ENCODE data around the gene KPNA3. TPM values are rescaled to one million over a fixed set of nuclear protein-coding genes. Genes with fewer than 3 reads are reported as not detected.

KPNA3 gene
- total RNA-seq, 1 experiment from 2014 or later: 36.8 TPM

DNA sequence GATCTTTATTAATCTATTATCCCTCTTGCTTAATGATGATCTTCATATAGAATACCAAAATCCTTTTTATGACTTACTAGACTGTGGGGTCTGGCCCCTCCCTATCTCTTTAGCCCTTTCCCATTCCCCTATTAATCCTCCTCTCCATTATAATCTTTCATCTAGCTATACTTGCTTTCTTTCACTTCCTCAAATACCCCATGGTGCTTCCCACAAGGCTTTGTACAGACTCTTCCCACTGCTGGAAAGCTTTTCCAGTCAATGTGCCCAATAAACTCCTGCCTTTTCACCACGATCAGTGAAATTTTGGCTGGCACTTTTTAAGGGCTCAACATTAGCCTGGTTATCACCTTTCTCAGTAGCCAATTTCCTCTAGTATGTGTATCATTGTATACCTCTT, 98.0 kb downstream of the KPNA3 start:
- no peak overlapping the region for H3K4me3 ChIP-seq (ENCODE audit: low read depth in 2 of 2, low read length in 2 of 2)
- intact Hi-C loops (cut with micrococcal nuclease; ENCODE audit: unreplicated experiment): no loop called here
- no peaks in the 10 kb centered on the region for H3K27me3 ChIP-seq (ENCODE audit: control insufficient read depth, insufficient read depth, low read length)
- no TSS peak for BruUV-seq (replicated peaks)
- no peak for ATAC-seq
- ChIA-PET POLR2A (no interaction called here), CTCF (no interaction called here)
- H3K9me3 ChIP-seq (ENCODE audit: control insufficient read depth, insufficient read depth, low read depth, low read length): no peaks in the 10 kb centered on the region
- H3K4me1 ChIP-seq (ENCODE audit: control insufficient read depth, insufficient read depth, low read length): no peaks in the 10 kb centered on the region
- no peak for TF ChIP-seq TCF7L2 (IDR thresholded peaks at IDR 0.05; ENCODE audit: low read depth, low read length)
- TF ChIP-seq POLR2AphosphoS5 (IDR thresholded peaks at IDR 0.05; ENCODE audit: low read depth, low read length): no peak
- TF ChIP-seq SIN3A (IDR thresholded peaks at IDR 0.05; ENCODE audit: borderline replicate concordance, insufficient read depth, low read depth, low read length): no peak
- TF ChIP-seq, protein P1, sequence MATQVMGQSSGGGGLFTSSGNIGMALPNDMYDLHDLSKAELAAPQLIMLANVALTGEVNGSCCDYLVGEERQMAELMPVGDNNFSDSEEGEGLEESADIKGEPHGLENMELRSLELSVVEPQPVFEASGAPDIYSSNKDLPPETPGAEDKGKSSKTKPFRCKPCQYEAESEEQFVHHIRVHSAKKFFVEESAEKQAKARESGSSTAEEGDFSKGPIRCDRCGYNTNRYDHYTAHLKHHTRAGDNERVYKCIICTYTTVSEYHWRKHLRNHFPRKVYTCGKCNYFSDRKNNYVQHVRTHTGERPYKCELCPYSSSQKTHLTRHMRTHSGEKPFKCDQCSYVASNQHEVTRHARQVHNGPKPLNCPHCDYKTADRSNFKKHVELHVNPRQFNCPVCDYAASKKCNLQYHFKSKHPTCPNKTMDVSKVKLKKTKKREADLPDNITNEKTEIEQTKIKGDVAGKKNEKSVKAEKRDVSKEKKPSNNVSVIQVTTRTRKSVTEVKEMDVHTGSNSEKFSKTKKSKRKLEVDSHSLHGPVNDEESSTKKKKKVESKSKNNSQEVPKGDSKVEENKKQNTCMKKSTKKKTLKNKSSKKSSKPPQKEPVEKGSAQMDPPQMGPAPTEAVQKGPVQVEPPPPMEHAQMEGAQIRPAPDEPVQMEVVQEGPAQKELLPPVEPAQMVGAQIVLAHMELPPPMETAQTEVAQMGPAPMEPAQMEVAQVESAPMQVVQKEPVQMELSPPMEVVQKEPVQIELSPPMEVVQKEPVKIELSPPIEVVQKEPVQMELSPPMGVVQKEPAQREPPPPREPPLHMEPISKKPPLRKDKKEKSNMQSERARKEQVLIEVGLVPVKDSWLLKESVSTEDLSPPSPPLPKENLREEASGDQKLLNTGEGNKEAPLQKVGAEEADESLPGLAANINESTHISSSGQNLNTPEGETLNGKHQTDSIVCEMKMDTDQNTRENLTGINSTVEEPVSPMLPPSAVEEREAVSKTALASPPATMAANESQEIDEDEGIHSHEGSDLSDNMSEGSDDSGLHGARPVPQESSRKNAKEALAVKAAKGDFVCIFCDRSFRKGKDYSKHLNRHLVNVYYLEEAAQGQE (IDR thresholded peaks at IDR 0.05; ENCODE audit: insufficient read depth in 1 of 2, low read depth in 2 of 2, low read length in 1 of 2): no peak
- TF ChIP-seq, protein P2, sequence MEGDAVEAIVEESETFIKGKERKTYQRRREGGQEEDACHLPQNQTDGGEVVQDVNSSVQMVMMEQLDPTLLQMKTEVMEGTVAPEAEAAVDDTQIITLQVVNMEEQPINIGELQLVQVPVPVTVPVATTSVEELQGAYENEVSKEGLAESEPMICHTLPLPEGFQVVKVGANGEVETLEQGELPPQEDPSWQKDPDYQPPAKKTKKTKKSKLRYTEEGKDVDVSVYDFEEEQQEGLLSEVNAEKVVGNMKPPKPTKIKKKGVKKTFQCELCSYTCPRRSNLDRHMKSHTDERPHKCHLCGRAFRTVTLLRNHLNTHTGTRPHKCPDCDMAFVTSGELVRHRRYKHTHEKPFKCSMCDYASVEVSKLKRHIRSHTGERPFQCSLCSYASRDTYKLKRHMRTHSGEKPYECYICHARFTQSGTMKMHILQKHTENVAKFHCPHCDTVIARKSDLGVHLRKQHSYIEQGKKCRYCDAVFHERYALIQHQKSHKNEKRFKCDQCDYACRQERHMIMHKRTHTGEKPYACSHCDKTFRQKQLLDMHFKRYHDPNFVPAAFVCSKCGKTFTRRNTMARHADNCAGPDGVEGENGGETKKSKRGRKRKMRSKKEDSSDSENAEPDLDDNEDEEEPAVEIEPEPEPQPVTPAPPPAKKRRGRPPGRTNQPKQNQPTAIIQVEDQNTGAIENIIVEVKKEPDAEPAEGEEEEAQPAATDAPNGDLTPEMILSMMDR (IDR thresholded peaks at IDR 0.05): no peak
- in situ Hi-C loops (cut with HindIII; ENCODE audit: low pct_unique_long_range_greater_than_20kb, low sequenced_read_pairs): no loop called here
- no peak for DNase-seq (ENCODE audit: low read depth, low spot score)
- H3K36me3 ChIP-seq (ENCODE audit: control insufficient read depth, insufficient read depth, low read length): no peaks in the 10 kb centered on the region; the same call in 1 of the 2 replicates
- no peak overlapping the region for H3K27ac ChIP-seq (ENCODE audit: low read length)

DNA sequence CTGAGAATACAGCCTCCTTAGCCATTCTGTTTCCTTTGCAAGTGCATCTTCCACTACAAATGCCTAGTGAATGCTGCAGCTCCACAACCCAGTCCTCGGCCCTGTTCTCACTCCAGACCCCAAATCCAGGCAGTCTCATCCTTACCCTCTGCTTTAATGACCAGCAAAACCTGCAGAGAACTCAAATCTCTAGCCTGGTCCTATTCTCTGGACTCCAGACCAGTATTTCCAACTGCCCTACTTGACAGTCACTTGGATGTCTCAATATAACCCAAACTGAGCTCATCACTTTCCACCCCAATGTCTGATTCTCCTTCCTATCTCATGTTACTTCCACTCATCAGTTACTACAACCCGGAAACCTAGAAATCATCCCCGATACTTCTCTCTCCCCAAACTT, 98.6 kb downstream of the KPNA3 start:
- in situ Hi-C loops (cut with HindIII; ENCODE audit: low pct_unique_long_range_greater_than_20kb, low sequenced_read_pairs) (no loop called here), intact Hi-C loops (cut with micrococcal nuclease; ENCODE audit: unreplicated experiment) (no loop called here)
- ATAC-seq: no peak
- Histone ChIP-seq H3K4me3 (ENCODE audit: low read depth in 2 of 2, low read length in 2 of 2) (no peak overlapping the region), H3K9me3 (ENCODE audit: control insufficient read depth, insufficient read depth, low read depth, low read length) (no peaks in the 10 kb centered on the region), H3K27ac (ENCODE audit: low read length) (no peak overlapping the region), H3K4me1 (ENCODE audit: control insufficient read depth, insufficient read depth, low read length) (no peaks in the 10 kb centered on the region), H3K36me3 (ENCODE audit: control insufficient read depth, insufficient read depth, low read length) (no peaks in the 10 kb centered on the region; the same call in 1 of the 2 replicates), H3K27me3 (ENCODE audit: control insufficient read depth, insufficient read depth, low read length) (no peaks in the 10 kb centered on the region)
- ChIA-PET POLR2A (no interaction called here), CTCF (no interaction called here)
- DNase-seq (ENCODE audit: low read depth, low spot score): no peak
- no TSS peak for BruUV-seq (replicated peaks)
- no peak for TF ChIP-seq TCF7L2 (IDR thresholded peaks at IDR 0.05; ENCODE audit: low read depth, low read length)
- TF ChIP-seq, protein P1 (IDR thresholded peaks at IDR 0.05; ENCODE audit: insufficient read depth in 1 of 2, low read depth in 2 of 2, low read length in 1 of 2): no peak
- TF ChIP-seq, protein P2 (IDR thresholded peaks at IDR 0.05): no peak
- no peak for TF ChIP-seq SIN3A (IDR thresholded peaks at IDR 0.05; ENCODE audit: borderline replicate concordance, insufficient read depth, low read depth, low read length)
- TF ChIP-seq POLR2AphosphoS5 (IDR thresholded peaks at IDR 0.05; ENCODE audit: low read depth, low read length): no peak

All from Panc1 (cell line).